ENCODE measurements around the gene SHC1.

GRCh38 chr1:154982897-154983648 is 12.5 kb upstream of the SHC1 start, which contains the start of gene FLAD1:
- no peak for TF ChIP-seq ZNF274 (IDR thresholded peaks at IDR 0.05; ENCODE audit: low read depth, low read length)
- no peak for TF ChIP-seq YY1 (IDR thresholded peaks at IDR 0.05; ENCODE audit: insufficient read depth, insufficient read length)
- no peak for TF ChIP-seq SUZ12 (IDR thresholded peaks at IDR 0.05; ENCODE audit: extremely low read depth, insufficient read depth, insufficient read length)
